Measurements from ENCODE around the gene LOC101059915.
"Not testable (repeated sequence)": the region's sequence is repeated elsewhere in the genome, so short reads cannot be mapped to it uniquely, and the experiment has no call there.

LOC101059915 gene

GRCh38 chrX:71671043-71671780, 3.9 kb downstream of the LOC101059915 start:
- DNase-seq (ENCODE audit: low read depth in 4 of 4, low spot score in 1 of 4) = peak in 3 of 4 experiments; percentile 20 to 57 (median 46)

GRCh38 chrX:71671938-71672337, 4.6 kb downstream of the LOC101059915 start:
- DNase-seq (ENCODE audit: low read depth in 4 of 4, low spot score in 1 of 4) = no peak

- not testable (repeated sequence) for DNase-seq (ENCODE audit: low read depth in 4 of 4, low spot score in 1 of 4)
Measured at GRCh38 chrX:71675636-71676035, 8.3 kb downstream of the LOC101059915 start.

GRCh38 chrX:71676068-71676795, 8.9 kb downstream of the LOC101059915 start:
- not testable (repeated sequence) for DNase-seq (ENCODE audit: low read depth in 4 of 4, low spot score in 1 of 4)

- DNase-seq (ENCODE audit: low read depth in 4 of 4, low spot score in 1 of 4) = not testable (repeated sequence)
Measured at GRCh38 chrX:71677195-71677594, 9.8 kb downstream of the LOC101059915 start.

- no peak for DNase-seq (ENCODE audit: low read depth in 4 of 4, low spot score in 1 of 4)
Measured at GRCh38 chrX:71679575-71680207, 12.3 kb downstream of the LOC101059915 start.

GRCh38 chrX:71696641-71697465, 29.5 kb downstream of the LOC101059915 start:
- not testable (repeated sequence) for DNase-seq (ENCODE audit: low read depth in 4 of 4, low spot score in 1 of 4)

GRCh38 chrX:71697466-71698298, 30.3 kb downstream of the LOC101059915 start:
- not testable (repeated sequence) for DNase-seq (ENCODE audit: low read depth in 4 of 4, low spot score in 1 of 4)

GRCh38 chrX:71698299-71699022, 31.1 kb downstream of the LOC101059915 start:
- not testable (repeated sequence) for DNase-seq (ENCODE audit: low read depth in 4 of 4, low spot score in 1 of 4)

- not testable (repeated sequence) for DNase-seq (ENCODE audit: low read depth in 4 of 4, low spot score in 1 of 4)
Measured at GRCh38 chrX:71699023-71699344, 31.6 kb downstream of the LOC101059915 start.

- DNase-seq (ENCODE audit: low read depth in 4 of 4, low spot score in 1 of 4) = not testable (repeated sequence)
Measured at GRCh38 chrX:71702853-71703252, 35.5 kb downstream of the LOC101059915 start.

GRCh38 chrX:71714064-71714463, 46.7 kb downstream of the LOC101059915 start:
- DNase-seq (ENCODE audit: low read depth in 4 of 4, low spot score in 1 of 4) = not testable (repeated sequence)

GRCh38 chrX:71715551-71715950, 48.2 kb downstream of the LOC101059915 start:
- not testable (repeated sequence) for DNase-seq (ENCODE audit: low read depth in 4 of 4, low spot score in 1 of 4)

GRCh38 chrX:71716323-71716722, 49.0 kb downstream of the LOC101059915 start:
- not testable (repeated sequence) for DNase-seq (ENCODE audit: low read depth in 4 of 4, low spot score in 1 of 4)

GRCh38 chrX:71718185-71718584, 50.8 kb downstream of the LOC101059915 start, which contains the start of gene CXorf49:
Gene CXorf49, minus strand, starts transcription at chrX:71718285. Its CDS starts 134 bp downstream, at chrX:71718151.
- DNase-seq (ENCODE audit: low read depth in 4 of 4, low spot score in 1 of 4) = not testable (repeated sequence)

GRCh38 chrX:71719195-71719594, 51.8 kb downstream of the LOC101059915 start:
- not testable (repeated sequence) for DNase-seq (ENCODE audit: low read depth in 4 of 4, low spot score in 1 of 4)

- not testable (repeated sequence) for DNase-seq (ENCODE audit: low read depth in 4 of 4, low spot score in 1 of 4)
Measured at GRCh38 chrX:71720289-71720886, 53.0 kb downstream of the LOC101059915 start.

Data from stimulated activated CD4-positive, alpha-beta T cell treated with anti-CD3 and anti-CD28 coated beads, Interleukin-1b, Interleukin-23, amount 100 ng/mL, for 24 hours (primary cell).